Activated CD8-positive, alpha-beta T cell treated with anti-CD3 and anti-CD28 coated beads for 36 hours (primary cell): Measurements from ENCODE around the gene SCAF4. TPM values are rescaled to one million over a fixed set of nuclear protein-coding genes. Genes with fewer than 3 reads are reported as not detected.
"Not testable (repeated sequence)": the region's sequence is repeated elsewhere in the genome, so short reads cannot be mapped to it uniquely, and the experiment has no call there.

Experiments used
- ATAC-seq: fragments of 200-7000 bp; cut with Tn5 transposase; one replicate; pipeline ENCODE4 v1.10.0; 2021; ENCODE audit warnings: mild to moderate bottlenecking, moderate library complexity
- CTCF ChIA-PET: fragments of 350-600 bp; sonication (Branson Sonifier 250); formaldehyde crosslinking; loops from one replicate; lab custom pipeline; 2021; ENCODE audit warnings: antibody characterized with exemption; lab: Charles Lee
- POLR2A ChIA-PET: fragments of 350-600 bp; sonication (Branson Sonifier 250); formaldehyde crosslinking; loops from one replicate; lab custom pipeline; 2021; ENCODE audit warnings: antibody characterized with exemption; lab: Charles Lee
- DNase-seq: peaks from one replicate; pipeline ENCODE4 v3.0.0-alpha.2; 2020
- H3K27ac Mint-ChIP-seq: one replicate; pipeline ENCODE4 v1.8.0; 2021; ENCODE audit warnings: mild to moderate bottlenecking, mixed read lengths
- H3K27me3 Mint-ChIP-seq: one replicate; pipeline ENCODE4 v1.8.0; 2021; ENCODE audit warnings: mixed read lengths
- H3K36me3 Mint-ChIP-seq: one replicate; pipeline ENCODE4 v1.8.0; 2021; ENCODE audit warnings: low read depth, mixed read lengths
- H3K4me1 Mint-ChIP-seq: one replicate; pipeline ENCODE4 v1.8.0; 2021; ENCODE audit warnings: low read depth, mixed read lengths
- H3K4me3 Mint-ChIP-seq: one replicate; pipeline ENCODE4 v1.8.0; 2021; ENCODE audit warnings: mild to moderate bottlenecking, moderate library complexity, mixed read lengths
- H3K9me3 Mint-ChIP-seq: one replicate; pipeline ENCODE4 v1.8.0; 2021; ENCODE audit warnings: mixed read lengths
- intact Hi-C: fragments of 100-400 bp; cut with micrococcal nuclease; formaldehyde crosslinking; loops from one replicate; pipeline ENCODE4 v1.10.0; 2022
- total RNA-seq, 2 experiments: library from RNA; stranded (reverse); gene quantifications; one replicate each; pipeline ENCODE4 v1.2.3, GENCODE V29; 2021
- TF ChIP-seq, protein P1 (sequence below): fragments of 200-600 bp; IDR thresholded peaks from one replicate; pipeline ENCODE4 v1.8.0; 2022; ENCODE audit warnings: antibody characterized with exemption, mild to moderate bottlenecking

SCAF4 gene
- total RNA-seq, 2 experiments from 2014 or later, result 48.6 to 49.3 TPM

GRCh38 chr21:31656199-31657095 is 75.5 kb downstream of the SCAF4 start:
- Mint-ChIP-seq H3K27ac (peak overlapping the region; percentile 68), H3K4me3 (peak overlapping the region; percentile 41), H3K27me3 (no peaks in the 10 kb centered on the region), H3K9me3 (peaks cover 2% of the 10 kb centered on the region), H3K4me1 (peaks cover 38% of the 10 kb centered on the region), H3K36me3 (peaks cover 16% of the 10 kb centered on the region)
- ATAC-seq, result peak; percentile 8
- TF ChIP-seq, protein P1, sequence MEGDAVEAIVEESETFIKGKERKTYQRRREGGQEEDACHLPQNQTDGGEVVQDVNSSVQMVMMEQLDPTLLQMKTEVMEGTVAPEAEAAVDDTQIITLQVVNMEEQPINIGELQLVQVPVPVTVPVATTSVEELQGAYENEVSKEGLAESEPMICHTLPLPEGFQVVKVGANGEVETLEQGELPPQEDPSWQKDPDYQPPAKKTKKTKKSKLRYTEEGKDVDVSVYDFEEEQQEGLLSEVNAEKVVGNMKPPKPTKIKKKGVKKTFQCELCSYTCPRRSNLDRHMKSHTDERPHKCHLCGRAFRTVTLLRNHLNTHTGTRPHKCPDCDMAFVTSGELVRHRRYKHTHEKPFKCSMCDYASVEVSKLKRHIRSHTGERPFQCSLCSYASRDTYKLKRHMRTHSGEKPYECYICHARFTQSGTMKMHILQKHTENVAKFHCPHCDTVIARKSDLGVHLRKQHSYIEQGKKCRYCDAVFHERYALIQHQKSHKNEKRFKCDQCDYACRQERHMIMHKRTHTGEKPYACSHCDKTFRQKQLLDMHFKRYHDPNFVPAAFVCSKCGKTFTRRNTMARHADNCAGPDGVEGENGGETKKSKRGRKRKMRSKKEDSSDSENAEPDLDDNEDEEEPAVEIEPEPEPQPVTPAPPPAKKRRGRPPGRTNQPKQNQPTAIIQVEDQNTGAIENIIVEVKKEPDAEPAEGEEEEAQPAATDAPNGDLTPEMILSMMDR, result no peak
- CTCF ChIA-PET, result interaction anchor here (0.8 kb wide), 1 partner anchor 33 kb away, joined by 3 read pairs; no protein-coding TSS in a partner anchor
- DNase-seq, result peak; percentile 68
- intact Hi-C loops, result loop anchor here (5.0 kb wide), 1 partner anchor 76 kb away; the partner anchor contains the start of gene SCAF4
- POLR2A ChIA-PET, result interaction anchor here (0.6 kb wide), 1 partner anchor 20 kb away, joined by 3 read pairs; no protein-coding TSS in a partner anchor

DNA sequence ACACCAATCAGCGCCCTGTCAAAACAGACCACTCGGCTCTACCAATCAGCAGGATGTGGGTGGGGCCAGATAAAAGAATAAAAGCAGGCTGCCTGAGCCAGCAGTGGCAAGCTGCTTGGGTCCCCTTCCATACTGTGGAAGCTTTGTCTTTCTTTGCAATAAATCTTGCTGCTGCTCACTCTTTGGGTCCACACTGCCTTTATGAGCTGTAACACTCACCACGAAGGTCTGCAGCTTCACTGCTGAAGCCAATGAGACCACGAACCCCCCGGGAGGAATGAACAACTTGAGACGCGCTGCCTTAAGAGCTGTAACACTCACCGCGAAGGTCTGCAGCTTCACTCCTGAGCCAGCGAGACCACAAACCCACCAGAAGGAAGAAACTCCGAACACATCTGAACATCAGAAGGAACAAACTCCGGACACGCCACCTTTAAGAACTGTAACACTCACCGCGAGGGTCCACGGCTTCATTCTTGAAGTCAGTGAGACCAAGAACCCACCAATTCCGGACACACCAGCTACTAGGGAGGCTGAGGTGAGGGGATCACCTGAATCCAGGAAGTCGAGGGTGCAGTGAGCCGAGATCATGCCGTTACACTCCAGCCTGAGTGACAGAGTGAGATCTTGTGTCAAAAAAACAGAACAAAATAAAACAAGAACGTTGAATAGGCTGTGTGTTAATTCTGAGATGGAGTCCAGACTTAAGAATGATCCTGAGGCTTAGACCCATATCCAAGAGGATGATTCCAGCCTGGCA is 76.9 kb downstream of the SCAF4 start:
- intact Hi-C loops, result loop anchor here (5.0 kb wide), 1 partner anchor 77 kb away; the partner anchor contains the start of gene SCAF4

DNA sequence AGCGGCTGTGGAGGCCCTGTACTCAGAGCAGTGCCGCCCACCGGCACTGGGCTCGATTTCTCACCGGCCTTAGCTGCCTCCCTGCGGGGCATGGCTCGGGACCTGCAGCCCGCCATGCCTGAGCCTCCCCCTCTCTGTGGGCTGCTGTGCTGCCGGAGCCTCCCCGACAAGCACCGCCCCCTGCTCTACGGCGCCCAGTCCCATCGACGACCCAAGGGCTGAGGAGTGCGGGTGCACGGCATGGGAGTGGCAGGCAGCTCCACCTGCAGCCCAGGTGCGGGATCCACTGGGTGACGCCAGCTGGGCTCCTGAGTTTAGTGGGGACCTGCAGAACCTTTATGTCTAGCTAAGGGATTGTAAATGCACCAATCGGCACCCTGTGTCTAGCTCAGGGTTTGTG is 77.6 kb downstream of the SCAF4 start:
- Mint-ChIP-seq H3K4me3 (peak overlapping the region; percentile 59), H3K9me3 (peaks cover 2% of the 10 kb centered on the region), H3K36me3 (peaks cover 2% of the 10 kb centered on the region), H3K27me3 (no peaks in the 10 kb centered on the region), H3K4me1 (peaks cover 31% of the 10 kb centered on the region), H3K27ac (no peak overlapping the region)
- DNase-seq, result no peak
- TF ChIP-seq, protein P1, result no peak
- no peak for ATAC-seq
- intact Hi-C loops, result no loop called here
- POLR2A ChIA-PET, result no interaction called here
- CTCF ChIA-PET, result interaction anchor here (1.0 kb wide), 1 partner anchor 458 kb away, joined by 3 read pairs; no protein-coding TSS in a partner anchor

More for the DNA sequence above, 76.9 kb downstream of the SCAF4 start:
- ChIA-PET CTCF (interaction anchor here (1.0 kb wide), 1 partner anchor 459 kb away, joined by 3 read pairs; no protein-coding TSS in a partner anchor), POLR2A (interaction anchor here (0.8 kb wide), 1 partner anchor 9 kb away, joined by 3 read pairs; no protein-coding TSS in a partner anchor)
- H3K4me1 Mint-ChIP-seq, result peaks cover 31% of the 10 kb centered on the region
- H3K27me3 Mint-ChIP-seq, ATAC-seq, H3K36me3 Mint-ChIP-seq, H3K9me3 Mint-ChIP-seq: not testable (repeated sequence)
- peak overlapping the region; percentile 50 for H3K27ac Mint-ChIP-seq
- DNase-seq, result peak; percentile 23
- peak overlapping the region; percentile 59 for H3K4me3 Mint-ChIP-seq

DNA sequence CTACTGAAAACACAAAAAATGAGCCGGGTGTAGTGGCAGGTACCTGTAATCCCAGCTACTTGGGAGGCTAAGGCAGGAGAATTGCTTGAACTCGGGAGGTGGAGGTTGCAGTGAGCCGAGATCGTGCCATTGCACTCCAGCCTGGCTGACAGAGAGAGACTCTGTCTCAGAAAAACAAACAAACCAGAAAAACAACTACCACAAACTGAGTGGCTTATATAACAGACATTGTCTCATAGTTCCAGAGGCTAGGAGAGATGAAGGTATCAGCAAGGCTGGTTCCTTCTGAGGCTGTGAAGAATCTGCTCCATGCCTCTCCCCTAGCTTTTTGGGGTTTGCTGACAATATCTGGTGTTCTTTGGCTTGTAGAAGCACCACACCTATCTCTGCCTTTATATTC is 80.4 kb downstream of the SCAF4 start:
- H3K4me3 Mint-ChIP-seq, DNase-seq, H3K27me3 Mint-ChIP-seq, H3K9me3 Mint-ChIP-seq, H3K27ac Mint-ChIP-seq, H3K36me3 Mint-ChIP-seq, intact Hi-C loops, POLR2A ChIA-PET, ATAC-seq, CTCF ChIA-PET: not testable (repeated sequence)
- peaks cover 20% of the 10 kb centered on the region for H3K4me1 Mint-ChIP-seq

- no peak for ATAC-seq
- TF ChIP-seq, protein P1, result no peak
- H3K27ac Mint-ChIP-seq, result no peak overlapping the region
- no peaks in the 10 kb centered on the region for H3K36me3 Mint-ChIP-seq
- DNase-seq, result no peak
- no peak overlapping the region for H3K4me3 Mint-ChIP-seq
- no peaks in the 10 kb centered on the region for H3K27me3 Mint-ChIP-seq
- H3K9me3 Mint-ChIP-seq, result no peaks in the 10 kb centered on the region
- intact Hi-C loops, result no loop called here
- POLR2A ChIA-PET, result no interaction called here
- CTCF ChIA-PET, result no interaction called here
- H3K4me1 Mint-ChIP-seq, result peaks cover 15% of the 10 kb centered on the region
These were observed 81.0 kb downstream of the SCAF4 start for GRCh38 chr21:31650930-31651329.
